OCI-LY3 (cell line): ENCODE results near the gene GPR137.

Source experiments
- H2AFZ ChIP-seq: fragments of 200-600, 300-600 bp; shearing (Covaris generic); 2 replicates; pipeline ENCODE4 v1.6.0; 2014; ENCODE audit warnings: antibody characterized with exemption, low read depth, low read length
- H3K27ac ChIP-seq: fragments of 200-600, 300-600 bp; sonication (generic); 2 replicates; pipeline ENCODE4 v1.5.1; 2014; ENCODE audit warnings: mild to moderate bottlenecking, low read length, moderate library complexity, mixed read lengths
- H3K27me3 ChIP-seq: fragments of 200-600, 300-600 bp; sonication (generic); 2 replicates; pipeline ENCODE4 v1.6.1; 2014; ENCODE audit warnings: low read depth, low read length, mixed read lengths
- H3K36me3 ChIP-seq: fragments of 200-600, 300-600 bp; sonication (generic); replicated peaks from 2 replicates; pipeline ENCODE3; 2014; ENCODE audit warnings: low read depth, low read length, mixed read lengths
- H3K4me1 ChIP-seq: fragments of 300-600, 200-600 bp; sonication (generic); 2 replicates; pipeline ENCODE4 v1.6.1; 2014; ENCODE audit warnings: low read length, mixed read lengths
- H3K4me2 ChIP-seq: fragments of 200-600, 300-600 bp; sonication (generic); 2 replicates; pipeline ENCODE4 v1.6.1; 2014; ENCODE audit warnings: low read length, mixed read lengths
- H3K4me3 ChIP-seq: fragments of 300-600, 200-600 bp; sonication (generic); 2 replicates; pipeline ENCODE4 v1.5.1; 2014; ENCODE audit warnings: antibody characterized with exemption, mild to moderate bottlenecking, low read length, moderate library complexity
- H3K79me2 ChIP-seq: fragments of 300-600, 200-600 bp; shearing (Covaris generic); 2 replicates; pipeline ENCODE4 v1.6.1; 2014; ENCODE audit warnings: mild to moderate bottlenecking, low read length, mixed read lengths
- H3K9ac ChIP-seq: fragments of 300-600, 200-600 bp; shearing (Covaris generic); 2 replicates; pipeline ENCODE4 v1.6.0; 2014; ENCODE audit warnings: mild to moderate bottlenecking, low read length, moderate library complexity
- H3K9me3 ChIP-seq: fragments of 200-600, 300-600 bp; shearing (Covaris generic); 2 replicates; pipeline ENCODE4 v1.6.1; 2014; ENCODE audit warnings: low read length, mixed read lengths; ENCODE audit not compliant: insufficient read depth
- H4K20me1 ChIP-seq: fragments of 200-600, 300-600 bp; sonication (generic); 2 replicates; pipeline ENCODE4 v1.6.1; 2016; ENCODE audit warnings: low read length, mixed read lengths; ENCODE audit not compliant: insufficient read depth
- CTCF ChIP-seq: fragments of 200-600, 300-600 bp; sonication (generic); IDR thresholded peaks from 2 replicates; pipeline ENCODE4 v1.5.1; 2014; ENCODE audit warnings: antibody characterized with exemption, low read length, low read depth
- EZH2phosphoT487 ChIP-seq: fragments of 200-600 bp; shearing (Covaris generic); IDR thresholded peaks from 2 replicates; pipeline ENCODE4 v1.6.1; 2018; ENCODE audit warnings: antibody characterized with exemption, mixed run types, low read depth

The GPR137 gene

GRCh38 chr11:64316672-64317324 is 31.1 kb downstream of the GPR137 start:
- TF ChIP-seq EZH2phosphoT487 (no peak), CTCF (no peak; the same call in 1 of the 2 replicates)

GRCh38 chr11:64317325-64317960 is 31.8 kb downstream of the GPR137 start, which contains the start of gene TRMT112:
TSS of gene TRMT112 (minus strand) at chr11:64317559. CDS start at chr11:64317526, 33 bp downstream.
- Histone ChIP-seq H3K9me3 (no peaks in the 10 kb centered on the region), H3K9ac (peak within 1 kb of the TSS; percentile 90), H3K79me2 (peaks cover 48% of the 10 kb centered on the region), H3K36me3 (peaks cover 18% of the 10 kb centered on the region), H3K27me3 (no peaks in the 10 kb centered on the region), H2AFZ (peak within 1 kb of the TSS; percentile 52; the same call in 1 of the 2 replicates), H3K27ac (peak within 1 kb of the TSS; percentile 93), H3K4me3 (peak within 1 kb of the TSS; percentile 85), H4K20me1 (no peaks in the 10 kb centered on the region), H3K4me2 (peak within 1 kb of the TSS; percentile 72), H3K4me1 (peaks cover 14% of the 10 kb centered on the region)
- TF ChIP-seq EZH2phosphoT487 (no peak), CTCF (no peak)

More at GRCh38 chr11:64316672-64317324, 31.1 kb downstream of the GPR137 start:
- peaks cover 14% of the 10 kb centered on the region for H3K4me1 ChIP-seq
- peak overlapping the region; percentile 85 for H3K4me3 ChIP-seq
- H3K27ac ChIP-seq, result peak overlapping the region; percentile 93
- peaks cover 50% of the 10 kb centered on the region for H3K79me2 ChIP-seq
- peak overlapping the region; percentile 90 for H3K9ac ChIP-seq
- no peak overlapping the region for H2AFZ ChIP-seq
- peaks cover 16% of the 10 kb centered on the region for H3K36me3 ChIP-seq
- no peaks in the 10 kb centered on the region for H3K9me3 ChIP-seq
- no peaks in the 10 kb centered on the region for H4K20me1 ChIP-seq
- no peaks in the 10 kb centered on the region for H3K27me3 ChIP-seq
- peak overlapping the region; percentile 72 for H3K4me2 ChIP-seq

GRCh38 chr11:64317961-64318765 is 32.5 kb downstream of the GPR137 start, which contains the start of gene PRDX5:
TSS of gene PRDX5 (plus strand) at chr11:64318121. CDS start at chr11:64318216, 95 bp downstream.
- H3K4me1 ChIP-seq, result peaks cover 14% of the 10 kb centered on the region
- peak within 1 kb of the TSS; percentile 90 for H3K9ac ChIP-seq
- TF ChIP-seq CTCF (peak; percentile 57), EZH2phosphoT487 (no peak)
- H3K27ac ChIP-seq, result peak within 1 kb of the TSS; percentile 93
- H3K9me3 ChIP-seq, result no peaks in the 10 kb centered on the region
- H3K4me2 ChIP-seq, result peak within 1 kb of the TSS; percentile 72
- H3K36me3 ChIP-seq, result peaks cover 22% of the 10 kb centered on the region
- no peaks in the 10 kb centered on the region for H4K20me1 ChIP-seq
- H3K27me3 ChIP-seq, result no peaks in the 10 kb centered on the region
- peak within 1 kb of the TSS; percentile 52; the same call in 1 of the 2 replicates for H2AFZ ChIP-seq
- H3K4me3 ChIP-seq, result peak within 1 kb of the TSS; percentile 85
- peaks cover 41% of the 10 kb centered on the region for H3K79me2 ChIP-seq
